ENCODE results near the gene VPS50.

DNA sequence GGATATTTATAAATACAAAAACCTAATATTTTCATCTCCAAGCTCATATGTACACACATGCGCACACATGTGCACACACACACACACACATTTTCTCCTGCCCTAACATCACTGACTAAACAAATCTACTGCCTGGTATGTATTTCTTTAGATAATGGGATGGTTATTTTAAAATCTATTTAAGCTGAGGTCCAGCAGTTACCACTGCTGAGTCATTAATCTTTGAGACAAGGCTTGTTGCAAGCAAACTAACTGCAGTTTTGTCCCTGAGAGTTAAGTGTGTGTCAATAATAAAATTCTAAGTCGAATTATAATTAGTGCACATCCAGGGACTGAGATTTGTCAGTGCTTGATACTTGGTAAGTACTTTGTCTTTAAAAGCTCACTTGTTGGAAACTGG lies 135.1 kb downstream of the VPS50 start:
- TF ChIP-seq, protein P1, sequence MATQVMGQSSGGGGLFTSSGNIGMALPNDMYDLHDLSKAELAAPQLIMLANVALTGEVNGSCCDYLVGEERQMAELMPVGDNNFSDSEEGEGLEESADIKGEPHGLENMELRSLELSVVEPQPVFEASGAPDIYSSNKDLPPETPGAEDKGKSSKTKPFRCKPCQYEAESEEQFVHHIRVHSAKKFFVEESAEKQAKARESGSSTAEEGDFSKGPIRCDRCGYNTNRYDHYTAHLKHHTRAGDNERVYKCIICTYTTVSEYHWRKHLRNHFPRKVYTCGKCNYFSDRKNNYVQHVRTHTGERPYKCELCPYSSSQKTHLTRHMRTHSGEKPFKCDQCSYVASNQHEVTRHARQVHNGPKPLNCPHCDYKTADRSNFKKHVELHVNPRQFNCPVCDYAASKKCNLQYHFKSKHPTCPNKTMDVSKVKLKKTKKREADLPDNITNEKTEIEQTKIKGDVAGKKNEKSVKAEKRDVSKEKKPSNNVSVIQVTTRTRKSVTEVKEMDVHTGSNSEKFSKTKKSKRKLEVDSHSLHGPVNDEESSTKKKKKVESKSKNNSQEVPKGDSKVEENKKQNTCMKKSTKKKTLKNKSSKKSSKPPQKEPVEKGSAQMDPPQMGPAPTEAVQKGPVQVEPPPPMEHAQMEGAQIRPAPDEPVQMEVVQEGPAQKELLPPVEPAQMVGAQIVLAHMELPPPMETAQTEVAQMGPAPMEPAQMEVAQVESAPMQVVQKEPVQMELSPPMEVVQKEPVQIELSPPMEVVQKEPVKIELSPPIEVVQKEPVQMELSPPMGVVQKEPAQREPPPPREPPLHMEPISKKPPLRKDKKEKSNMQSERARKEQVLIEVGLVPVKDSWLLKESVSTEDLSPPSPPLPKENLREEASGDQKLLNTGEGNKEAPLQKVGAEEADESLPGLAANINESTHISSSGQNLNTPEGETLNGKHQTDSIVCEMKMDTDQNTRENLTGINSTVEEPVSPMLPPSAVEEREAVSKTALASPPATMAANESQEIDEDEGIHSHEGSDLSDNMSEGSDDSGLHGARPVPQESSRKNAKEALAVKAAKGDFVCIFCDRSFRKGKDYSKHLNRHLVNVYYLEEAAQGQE (IDR thresholded peaks at IDR 0.05; ENCODE audit: insufficient read depth in 1 of 2, low read depth in 2 of 2, low read length in 2 of 2), result no peak
- no peak for TF ChIP-seq POLR2AphosphoS5 (IDR thresholded peaks at IDR 0.05; ENCODE audit: low read depth, low read length)
